HG03139 (cell line): ENCODE measurements around the gene CARD10.

Source experiments
- ATAC-seq: cut with Tn5 transposase; IDR thresholded peaks from one replicate; pipeline ENCODE4 v1.9.1; 2021; ENCODE audit not compliant: unreplicated experiment

The CARD10 gene, protein sequence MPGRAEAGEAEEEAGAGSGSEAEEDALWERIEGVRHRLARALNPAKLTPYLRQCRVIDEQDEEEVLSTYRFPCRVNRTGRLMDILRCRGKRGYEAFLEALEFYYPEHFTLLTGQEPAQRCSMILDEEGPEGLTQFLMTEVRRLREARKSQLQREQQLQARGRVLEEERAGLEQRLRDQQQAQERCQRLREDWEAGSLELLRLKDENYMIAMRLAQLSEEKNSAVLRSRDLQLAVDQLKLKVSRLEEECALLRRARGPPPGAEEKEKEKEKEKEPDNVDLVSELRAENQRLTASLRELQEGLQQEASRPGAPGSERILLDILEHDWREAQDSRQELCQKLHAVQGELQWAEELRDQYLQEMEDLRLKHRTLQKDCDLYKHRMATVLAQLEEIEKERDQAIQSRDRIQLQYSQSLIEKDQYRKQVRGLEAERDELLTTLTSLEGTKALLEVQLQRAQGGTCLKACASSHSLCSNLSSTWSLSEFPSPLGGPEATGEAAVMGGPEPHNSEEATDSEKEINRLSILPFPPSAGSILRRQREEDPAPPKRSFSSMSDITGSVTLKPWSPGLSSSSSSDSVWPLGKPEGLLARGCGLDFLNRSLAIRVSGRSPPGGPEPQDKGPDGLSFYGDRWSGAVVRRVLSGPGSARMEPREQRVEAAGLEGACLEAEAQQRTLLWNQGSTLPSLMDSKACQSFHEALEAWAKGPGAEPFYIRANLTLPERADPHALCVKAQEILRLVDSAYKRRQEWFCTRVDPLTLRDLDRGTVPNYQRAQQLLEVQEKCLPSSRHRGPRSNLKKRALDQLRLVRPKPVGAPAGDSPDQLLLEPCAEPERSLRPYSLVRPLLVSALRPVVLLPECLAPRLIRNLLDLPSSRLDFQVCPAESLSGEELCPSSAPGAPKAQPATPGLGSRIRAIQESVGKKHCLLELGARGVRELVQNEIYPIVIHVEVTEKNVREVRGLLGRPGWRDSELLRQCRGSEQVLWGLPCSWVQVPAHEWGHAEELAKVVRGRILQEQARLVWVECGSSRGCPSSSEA

GRCh38 chr22:37519268-37520195 is at the start of gene CARD10:
TSS of gene CARD10 (minus strand) at chr22:37519415. CDS start at chr22:37519200, 215 bp downstream.
- no peak for ATAC-seq

- no peak for ATAC-seq
These were observed 49.3 kb upstream of the CARD10 start for GRCh38 chr22:37568448-37569008.

GRCh38 chr22:37568012-37568411 is 48.8 kb upstream of the CARD10 start:
- no peak for ATAC-seq

DNA sequence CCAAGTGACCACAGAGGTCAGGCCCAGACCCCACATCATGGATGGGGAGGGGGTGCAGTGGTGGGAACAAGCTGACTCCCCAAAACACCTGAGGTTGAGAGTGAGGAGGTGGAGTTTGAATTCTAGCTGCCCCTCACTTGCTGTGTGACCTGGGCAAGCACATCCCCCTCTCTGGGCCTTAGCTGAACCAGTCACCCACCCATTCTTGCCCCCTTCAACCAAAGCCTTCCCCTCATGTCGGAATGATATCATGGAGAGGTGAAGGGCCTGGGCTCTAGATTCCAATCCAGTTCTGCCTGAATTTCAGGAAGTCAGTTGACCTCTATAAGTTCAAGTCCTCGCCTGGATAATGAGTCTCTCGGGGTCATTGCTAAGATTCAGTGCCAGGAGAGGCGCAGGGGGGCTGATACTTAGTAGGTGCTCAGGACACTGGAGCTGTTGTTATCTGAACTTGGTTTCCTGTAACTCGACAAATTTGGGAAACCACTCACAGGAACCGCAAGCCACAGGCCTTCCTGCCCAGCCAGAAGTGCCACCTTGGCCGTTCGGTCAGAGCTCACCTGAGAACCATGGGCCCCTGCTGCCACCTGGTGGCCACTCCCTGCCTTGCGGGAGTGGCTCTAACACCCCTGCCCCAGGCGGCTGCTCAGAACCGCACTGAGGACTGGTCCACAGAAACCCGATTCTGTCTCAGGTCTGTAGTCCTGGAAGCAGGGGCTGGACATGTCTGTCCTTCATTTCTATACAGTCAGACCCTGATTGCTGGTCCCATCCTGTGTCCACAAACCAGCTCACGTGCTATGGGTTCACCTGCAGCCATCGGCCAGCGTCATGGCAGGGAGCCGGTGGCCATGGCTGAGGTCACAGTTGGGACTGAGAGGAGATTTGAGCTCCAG is 47.9 kb upstream of the CARD10 start:
- no peak for ATAC-seq

DNA sequence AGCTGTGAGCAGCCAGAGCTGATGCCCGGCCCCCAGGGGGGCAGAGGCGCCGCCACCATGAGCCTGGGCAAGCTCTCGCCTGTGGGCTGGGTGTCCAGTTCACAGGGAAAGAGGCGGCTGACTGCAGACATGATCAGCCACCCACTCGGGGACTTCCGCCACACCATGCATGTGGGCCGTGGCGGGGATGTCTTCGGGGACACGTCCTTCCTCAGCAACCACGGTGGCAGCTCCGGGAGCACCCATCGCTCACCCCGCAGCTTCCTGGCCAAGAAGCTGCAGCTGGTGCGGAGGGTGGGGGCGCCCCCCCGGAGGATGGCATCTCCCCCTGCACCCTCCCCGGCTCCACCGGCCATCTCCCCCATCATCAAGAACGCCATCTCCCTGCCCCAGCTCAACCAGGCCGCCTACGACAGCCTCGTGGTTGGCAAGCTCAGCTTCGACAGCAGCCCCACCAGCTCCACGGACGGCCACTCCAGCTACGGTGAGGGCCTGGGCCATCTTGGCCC is 47.2 kb upstream of the CARD10 start:
- no peak for ATAC-seq

GRCh38 chr22:37565830-37566229 is 46.6 kb upstream of the CARD10 start:
- ATAC-seq, result no peak

DNA sequence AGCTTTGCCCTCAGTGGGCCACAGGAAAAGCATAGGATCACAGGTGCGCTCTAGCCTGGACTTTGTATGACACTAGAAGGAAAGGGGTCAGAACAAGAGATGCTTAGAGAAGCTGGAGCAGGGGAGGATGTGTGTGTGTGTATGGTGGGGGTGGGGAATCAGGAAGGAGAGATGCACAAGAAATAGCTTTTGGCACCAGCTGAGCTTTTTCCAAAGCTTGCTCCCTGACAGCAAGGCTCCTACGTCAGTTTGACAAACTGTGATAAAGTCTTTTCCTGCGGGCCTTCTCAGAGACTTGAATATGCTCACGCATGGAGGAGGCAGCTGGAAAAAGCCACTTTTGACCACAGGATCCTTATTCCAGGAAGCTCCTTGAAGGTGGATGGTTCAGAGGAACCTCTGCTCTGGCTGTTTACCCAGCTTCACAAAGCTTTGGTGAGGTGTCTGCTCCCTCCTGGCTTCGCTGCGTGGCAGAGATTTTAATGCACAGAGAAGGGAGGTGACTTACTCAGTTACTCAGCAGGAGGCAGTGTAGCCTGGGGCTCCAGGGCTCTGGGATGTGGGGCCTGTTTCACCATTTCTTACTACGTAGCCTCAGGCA is 45.0 kb upstream of the CARD10 start:
- ATAC-seq, result no peak

DNA sequence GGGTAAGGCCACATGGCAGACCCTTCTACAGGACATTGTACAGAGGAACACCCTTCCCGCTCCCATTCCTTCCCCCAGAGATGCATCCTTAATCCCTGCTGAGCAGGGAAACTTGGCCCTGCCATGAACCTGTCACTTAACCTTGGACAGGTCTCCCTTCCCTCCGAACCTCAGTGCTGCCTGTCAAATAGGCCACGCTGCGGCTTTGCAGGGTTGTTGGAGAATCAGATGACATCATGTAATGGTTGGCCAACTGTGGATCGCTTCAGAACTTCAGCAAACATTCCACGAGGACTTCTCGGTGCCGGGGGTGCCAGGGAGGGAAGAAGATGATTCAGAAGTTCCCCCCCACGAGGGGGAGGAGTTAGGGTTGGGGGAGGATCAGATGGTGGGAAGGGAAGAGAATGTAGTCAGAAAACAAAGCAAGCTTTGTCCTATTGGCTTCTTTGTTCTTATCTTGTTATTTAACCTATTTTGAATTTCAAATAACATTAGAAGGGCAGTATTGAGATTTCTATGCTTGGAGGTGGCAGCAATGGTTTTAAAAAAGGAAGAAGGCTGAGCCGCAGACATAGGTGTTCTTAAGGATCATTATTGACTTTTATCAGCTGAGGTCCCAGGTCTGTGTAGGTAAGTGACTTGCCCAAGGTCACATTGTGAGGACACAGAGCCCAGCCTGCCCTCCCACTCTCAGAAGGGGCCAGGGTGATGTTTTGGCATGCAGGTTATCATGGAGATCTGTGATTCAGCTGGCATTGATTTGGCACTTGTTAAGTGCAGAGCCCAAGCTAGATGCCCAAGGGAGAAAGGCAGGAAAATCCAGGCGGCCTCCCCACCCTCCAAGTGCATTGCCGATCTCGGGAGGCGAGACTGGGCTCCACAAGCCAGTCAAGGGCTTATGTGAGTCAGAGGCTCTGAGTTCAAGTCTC is 44.2 kb upstream of the CARD10 start:
- ATAC-seq, result no peak

- ATAC-seq, result no peak
These were observed 43.0 kb upstream of the CARD10 start for GRCh38 chr22:37562049-37562875.

DNA sequence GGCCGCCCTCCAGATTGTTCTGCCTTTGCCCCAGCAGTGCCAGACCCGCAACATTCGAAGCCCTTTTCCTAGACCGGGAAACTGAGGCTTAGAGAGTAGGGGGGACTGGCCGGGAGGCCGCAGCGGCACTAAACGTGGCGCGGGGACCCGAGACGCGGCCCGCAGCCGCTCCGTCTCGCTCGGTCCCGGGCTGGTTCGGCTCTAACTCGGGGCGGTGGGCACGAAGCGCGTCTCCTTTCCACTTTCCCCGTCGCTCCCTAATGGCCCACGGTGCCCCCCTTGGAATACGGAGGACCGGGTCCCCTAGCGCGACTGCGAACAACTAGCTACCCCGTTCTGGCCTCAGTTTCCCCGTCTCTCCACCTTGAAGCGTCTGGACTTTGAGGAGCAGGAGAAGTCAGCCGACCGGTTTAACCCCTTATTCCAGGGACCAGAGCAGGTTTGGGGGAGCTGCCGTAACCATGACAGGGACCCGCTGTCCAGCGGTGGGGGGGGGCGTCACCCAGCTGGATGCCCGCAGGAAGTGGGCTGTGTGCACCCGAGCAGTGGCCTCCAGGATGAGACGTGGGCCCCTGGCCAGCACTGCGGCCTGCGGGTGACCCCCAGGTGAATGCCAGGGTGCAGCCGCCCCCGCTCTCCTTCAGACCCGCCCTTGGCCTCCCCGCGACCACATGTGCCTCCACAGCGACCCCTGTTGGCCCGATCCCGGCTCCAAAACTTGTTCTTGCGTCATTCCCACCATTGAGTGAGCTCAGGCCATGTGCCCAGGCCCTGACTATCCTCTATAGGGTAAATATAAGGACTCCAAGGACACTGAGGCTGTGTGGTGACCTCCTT is 42.2 kb upstream of the CARD10 start:
- no peak for ATAC-seq

DNA sequence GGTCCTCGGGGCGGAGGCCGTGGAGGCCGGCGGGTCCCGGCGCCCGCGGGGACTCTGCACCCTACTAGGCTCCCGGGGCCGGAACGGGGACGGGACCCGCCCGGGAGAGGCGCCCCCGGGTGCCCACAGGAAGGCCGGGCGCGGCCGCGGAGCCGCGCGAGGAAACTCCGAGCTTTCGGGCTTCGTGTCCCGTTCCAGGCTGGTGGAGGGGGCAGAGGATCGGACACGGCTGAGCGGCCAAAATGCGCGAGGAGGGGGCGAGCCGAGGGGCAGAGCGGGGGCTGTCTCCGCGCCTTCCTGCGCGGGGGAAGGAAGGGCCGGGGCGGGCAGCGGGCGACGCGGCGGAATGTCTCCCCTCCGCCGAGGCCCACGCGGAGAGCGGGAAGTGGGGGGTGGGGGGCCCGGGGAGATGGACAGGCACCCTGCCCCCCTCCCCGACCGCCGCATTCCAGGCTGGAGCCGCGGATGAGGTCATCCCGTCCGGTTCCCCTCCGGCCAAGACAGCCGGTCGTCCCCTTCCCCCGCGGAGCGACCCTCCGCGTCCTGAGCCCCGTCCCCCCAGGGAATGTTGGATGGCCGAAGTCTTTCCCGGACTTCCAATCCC is 41.5 kb upstream of the CARD10 start:
- no peak for ATAC-seq

GRCh38 chr22:37559901-37560607 is 40.8 kb upstream of the CARD10 start, which contains the start of gene CDC42EP1:
TSS of gene CDC42EP1 (plus strand) at chr22:37560480. CDS start at chr22:37566350, 5,870 bp downstream.
- no peak for ATAC-seq

DNA sequence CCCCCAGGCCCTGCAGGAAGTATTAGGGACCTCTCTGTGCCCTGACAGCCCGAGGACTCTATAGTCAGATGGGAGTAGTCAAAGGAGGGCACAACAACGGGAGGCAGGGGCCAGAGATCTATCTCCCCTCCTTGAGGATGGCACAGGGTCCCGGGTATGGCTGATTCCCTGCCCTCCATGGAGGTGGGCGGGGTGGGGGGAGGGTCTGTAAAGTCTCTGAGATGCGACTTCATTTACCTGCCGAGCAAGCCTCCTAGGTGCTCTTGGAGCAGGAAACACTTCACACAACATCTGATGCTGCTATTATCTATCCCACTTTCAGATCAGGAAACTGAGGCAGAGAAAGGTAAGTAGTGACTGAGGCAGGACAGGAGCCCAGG is 40.3 kb upstream of the CARD10 start:
- ATAC-seq, result no peak

DNA sequence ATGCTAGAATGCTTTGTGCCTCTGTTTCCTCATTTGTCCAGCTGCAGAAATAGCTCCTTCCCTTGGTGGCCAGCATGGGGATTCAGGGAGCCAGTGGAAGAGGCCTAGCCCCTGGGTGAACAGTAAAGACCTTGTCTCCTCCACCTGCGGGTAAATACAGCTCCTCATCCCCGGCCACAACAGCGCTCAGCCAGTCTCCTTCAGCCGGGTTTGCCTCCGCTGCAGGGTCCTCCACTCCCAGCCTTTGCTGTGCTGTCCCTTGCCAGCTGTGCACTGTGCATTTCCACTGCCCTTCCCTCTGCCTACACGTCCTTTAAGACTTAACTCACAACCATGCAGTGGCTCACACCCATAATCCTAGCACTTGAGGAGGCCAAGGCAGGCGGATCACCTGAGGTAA is 39.6 kb upstream of the CARD10 start:
- no peak for ATAC-seq
